GM19468 (cell line): ENCODE data around the gene IER2.
"Not testable (repeated sequence)": the region's sequence is repeated elsewhere in the genome, so short reads cannot be mapped to it uniquely, and the experiment has no call there.

Source experiments
- ATAC-seq: cut with Tn5 transposase; IDR thresholded peaks from one replicate; pipeline ENCODE4 v1.9.1; 2021; ENCODE audit warnings: mild to moderate bottlenecking, moderate library complexity, moderate number of reproducible peaks; ENCODE audit not compliant: unreplicated experiment; ENCODE audit errors: extremely low read depth

The IER2 gene

DNA sequence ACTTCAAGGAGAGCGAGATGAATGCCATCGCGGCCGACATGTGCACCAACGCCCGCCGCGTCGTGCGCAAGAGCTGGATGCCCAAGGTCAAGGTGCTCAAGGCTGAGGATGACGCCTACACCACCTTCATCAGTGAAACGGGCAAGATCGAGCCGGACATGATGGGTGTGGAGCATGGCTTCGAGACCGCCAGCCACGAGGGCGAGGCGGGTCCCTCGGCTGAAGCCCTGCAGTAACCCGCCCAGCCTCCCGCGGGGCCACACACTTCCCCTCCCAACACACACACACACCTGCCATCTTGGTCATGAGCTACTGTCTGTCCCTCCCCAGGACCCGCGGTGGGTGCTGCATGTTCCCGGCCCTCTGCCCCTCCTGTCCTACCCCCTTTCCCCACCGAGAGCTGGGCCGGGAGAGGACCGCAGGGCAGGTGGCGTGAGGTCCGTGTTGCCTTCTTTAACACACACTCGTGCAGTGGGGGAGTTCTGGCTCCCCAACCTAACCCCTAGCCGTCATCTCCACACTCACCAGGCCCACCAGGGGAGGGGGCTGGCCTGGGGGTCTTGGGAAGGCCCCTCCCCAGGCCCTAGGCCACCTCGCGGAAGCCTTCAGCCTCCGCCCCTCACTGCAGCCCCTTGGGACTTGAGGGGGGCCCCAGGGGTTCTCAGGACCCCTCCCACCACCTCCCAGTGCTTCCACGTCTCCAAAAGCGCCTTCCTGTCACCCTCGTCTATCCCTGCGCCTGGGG, 11.9 kb upstream of the IER2 start:
- no peak for ATAC-seq

GRCh38 chr19:13138916-13139198, 11.4 kb upstream of the IER2 start:
- no peak for ATAC-seq

GRCh38 chr19:13139633-13140311, 10.4 kb upstream of the IER2 start:
- no peak for ATAC-seq

DNA sequence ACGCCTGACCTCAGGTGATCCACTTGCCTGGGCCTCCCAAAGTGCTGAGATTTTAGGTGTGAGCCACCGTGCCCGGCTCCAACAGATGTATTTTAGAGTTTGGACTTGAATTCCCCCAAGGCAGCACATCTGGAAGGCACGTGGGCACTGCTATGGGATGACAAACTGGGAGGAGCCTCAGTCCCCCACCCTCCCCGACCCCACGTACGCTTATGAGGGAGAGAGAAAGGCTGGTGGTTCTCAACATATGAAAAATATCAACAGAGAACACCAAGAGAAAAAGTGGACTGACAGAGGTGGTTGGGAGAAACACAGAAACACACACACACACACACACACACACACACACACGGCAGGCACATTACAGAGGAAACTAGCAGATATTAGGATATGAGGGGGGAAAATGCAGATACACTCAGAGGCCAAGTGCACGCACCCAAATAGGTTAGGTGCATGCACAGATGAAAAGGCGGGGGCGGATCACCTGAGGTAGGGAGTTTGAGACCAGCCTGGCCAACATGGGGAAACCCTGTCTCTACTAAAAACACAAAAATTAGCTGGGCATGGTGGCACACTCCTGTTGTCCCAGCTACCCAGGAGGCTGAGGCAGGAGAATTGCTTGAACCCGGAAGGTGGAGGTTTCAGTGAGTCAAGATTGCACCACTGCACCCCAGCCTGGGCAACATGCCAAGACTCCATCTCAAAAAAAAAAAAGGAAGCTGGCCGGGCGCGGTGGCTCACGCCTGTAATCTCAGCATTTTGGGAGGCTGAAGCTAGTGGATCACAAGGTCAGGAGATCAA, 3.2 kb upstream of the IER2 start:
- ATAC-seq: no peak

GRCh38 chr19:13149173-13149627, 1.0 kb upstream of the IER2 start:
- not testable (repeated sequence) for ATAC-seq

DNA sequence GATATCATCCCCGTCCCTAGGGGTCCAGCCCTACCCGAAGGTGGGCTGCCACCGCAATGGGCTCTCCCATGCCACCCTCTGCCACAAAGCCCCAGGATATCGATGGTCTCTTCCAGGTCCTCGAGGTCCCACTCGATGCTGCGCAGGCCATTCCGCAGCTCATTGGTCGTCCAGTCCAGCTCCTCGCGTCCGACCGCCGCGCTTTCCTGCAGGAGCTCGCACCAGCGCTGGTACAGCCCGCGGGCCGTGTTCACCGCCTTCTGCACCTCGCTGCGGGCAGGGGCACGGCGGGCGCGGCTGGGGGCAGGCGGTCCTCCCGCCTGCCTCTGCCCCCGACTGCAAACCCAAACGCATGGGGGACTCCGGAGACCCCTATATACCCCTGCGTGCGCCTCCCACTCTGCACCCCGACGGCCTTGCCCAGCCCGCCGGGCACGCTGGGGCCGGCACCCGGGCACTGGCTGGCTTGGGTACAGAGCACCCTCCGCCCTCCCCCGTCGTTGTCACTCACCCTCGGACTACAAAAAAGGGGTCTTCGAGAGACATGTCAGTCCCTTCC, 504 bp upstream of the IER2 start:
- ATAC-seq: no peak

DNA sequence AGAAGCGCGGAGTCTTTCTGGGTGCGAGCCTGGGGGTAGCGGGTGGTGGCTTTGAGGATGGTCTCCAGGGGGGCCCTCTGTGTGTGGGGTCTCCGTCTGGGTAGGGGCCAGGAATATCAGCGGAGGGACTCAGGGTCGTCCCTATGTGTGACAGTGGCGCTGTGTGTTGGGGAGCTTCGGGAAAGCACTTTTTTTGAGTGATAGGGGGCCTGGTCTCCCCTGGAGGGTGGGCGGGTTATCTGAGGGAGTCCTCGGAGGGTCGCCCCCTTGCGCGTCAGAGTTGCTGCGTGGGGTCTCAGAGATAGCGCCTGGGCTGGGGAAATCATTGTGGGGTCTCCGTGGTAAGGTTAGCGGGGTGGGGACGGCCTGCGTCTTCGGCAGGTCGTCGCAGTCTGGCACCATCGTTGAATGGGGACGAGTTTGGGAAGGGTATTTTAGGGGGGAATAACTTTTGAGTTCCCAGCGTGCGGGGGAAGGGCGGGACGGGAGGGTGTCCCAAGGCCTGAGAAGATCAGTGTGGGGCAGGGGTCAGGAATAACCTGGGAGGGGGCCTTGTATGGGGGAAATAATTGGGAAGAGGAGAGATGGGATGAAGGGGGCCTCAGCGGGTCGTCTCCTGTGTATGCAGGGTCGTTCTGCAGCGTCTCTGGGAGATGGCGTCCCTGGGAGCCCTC, 857 bp downstream of the IER2 start:
- ATAC-seq: no peak

DNA sequence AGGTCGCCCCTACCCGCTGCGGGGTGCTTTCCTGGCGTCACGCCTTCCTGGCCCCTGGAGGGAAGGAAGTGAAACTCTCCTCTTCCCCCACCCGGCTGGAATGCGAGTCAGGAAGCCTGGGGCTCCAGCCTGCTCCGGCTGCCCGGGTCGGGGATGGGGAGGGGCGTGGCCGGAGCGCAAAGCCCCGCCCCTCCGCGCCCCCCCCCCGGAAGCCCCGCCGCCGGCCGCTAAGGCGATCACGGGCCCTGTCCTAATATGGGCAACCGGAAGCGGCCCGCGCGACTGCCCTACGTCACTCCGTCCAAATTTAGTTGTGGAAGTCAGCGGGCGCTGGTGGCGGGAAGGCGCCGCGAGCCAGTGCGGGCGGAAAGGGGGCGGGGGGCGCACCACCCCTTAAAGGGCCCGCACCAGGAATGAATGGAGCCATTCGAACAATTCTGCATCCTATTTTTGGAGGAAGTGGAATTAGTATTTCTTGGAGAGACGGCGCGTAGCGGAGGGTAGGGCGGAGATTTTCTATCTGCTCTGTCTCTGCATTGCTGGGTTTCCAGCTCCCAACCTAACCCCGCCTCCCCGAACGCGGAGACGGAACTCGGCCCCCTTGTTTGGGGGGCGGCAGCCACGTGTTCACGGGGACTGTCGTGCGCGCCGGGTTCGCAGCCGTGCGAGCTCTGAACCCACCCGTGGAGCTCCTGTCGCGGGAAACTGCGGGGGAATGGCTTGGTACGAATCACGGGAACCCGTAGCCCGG, 1.6 kb downstream of the IER2 start:
- ATAC-seq: no peak

- ATAC-seq: no peak
Measured at GRCh38 chr19:13152356-13152973, 2.3 kb downstream of the IER2 start.

- no peak for ATAC-seq
Measured at GRCh38 chr19:13152974-13153568, 2.9 kb downstream of the IER2 start.

- no peak for ATAC-seq
Measured at GRCh38 chr19:13153569-13154240, 3.5 kb downstream of the IER2 start.

- ATAC-seq: no peak
Measured at GRCh38 chr19:13154241-13154778, 4.1 kb downstream of the IER2 start.

DNA sequence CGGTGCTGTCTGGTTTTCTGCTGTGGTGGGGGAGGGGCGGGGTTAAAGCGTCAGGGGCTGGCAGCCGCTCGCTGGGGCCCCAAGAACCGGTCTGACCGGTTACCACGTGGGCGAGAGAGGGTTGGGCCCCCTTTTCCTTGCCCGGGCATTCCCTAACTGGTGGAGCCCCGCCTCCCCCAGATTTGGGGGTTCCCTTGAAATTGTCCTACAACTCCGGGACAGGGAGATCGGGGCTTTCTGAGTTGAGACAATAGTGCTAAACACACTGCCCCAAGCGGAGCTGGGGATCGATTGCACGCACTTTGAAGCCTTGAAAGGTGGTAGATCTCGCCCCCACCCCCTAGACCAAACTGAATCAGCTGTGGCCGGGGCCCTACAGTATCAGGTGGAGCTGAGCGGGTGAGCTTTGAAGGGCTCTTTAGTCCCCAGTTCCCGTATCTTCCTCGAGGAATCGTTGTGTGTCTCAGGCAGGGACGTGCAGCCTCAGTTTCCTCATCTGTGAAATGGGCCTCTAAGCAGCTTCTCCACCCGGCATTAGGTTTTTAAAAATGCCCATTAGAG, 4.8 kb downstream of the IER2 start:
- ATAC-seq: no peak

- ATAC-seq: no peak
Measured at GRCh38 chr19:13155472-13156359, 5.5 kb downstream of the IER2 start.

- ATAC-seq: no peak
Measured at GRCh38 chr19:13159713-13160112, 9.5 kb downstream of the IER2 start.

DNA sequence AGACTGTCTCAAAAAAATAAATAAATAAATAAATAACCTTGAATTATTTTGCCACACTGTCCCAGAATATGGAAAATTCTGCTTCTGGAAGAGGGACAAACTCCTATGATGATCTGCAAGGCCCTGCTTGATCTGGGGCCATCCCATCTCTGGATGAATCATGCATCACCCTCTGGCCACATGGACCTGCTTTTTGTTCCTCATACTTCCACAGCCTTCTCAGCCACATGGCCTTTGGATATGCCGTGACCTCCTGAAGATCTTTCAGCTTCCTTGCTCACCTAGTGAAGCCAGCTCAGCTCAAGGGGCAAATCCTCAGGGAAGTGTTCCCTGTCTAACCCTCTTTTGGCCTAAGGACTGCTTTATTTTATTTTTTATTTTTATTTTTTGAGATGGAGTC, 10.3 kb downstream of the IER2 start:
- ATAC-seq: no peak
